Adipose tissue (tissue), 3 donors: ENCODE data around the gene VPS13D. TPM values are rescaled to one million over a fixed set of nuclear protein-coding genes. Genes with fewer than 3 reads are reported as not detected.

Experiments used
- H3K27ac ChIP-seq: one replicate; pipeline ENCODE4 v1.5.1; 2013; ENCODE audit warnings: low read depth, low read length
- WGBS, 3 donors: extraction: QIAGEN DNeasy Blood & Tissue Kit; methylation state at CpG; one replicate each; pipeline ENCODE4 v1.1.7; 2013; 5-methylcytosine and 5-hydroxymethylcytosine counted together
- polyA plus RNA-seq, 3 donors: library from polyadenylated mRNA; stranded (reverse); fragments of 200-250 nt; gene quantifications; one replicate each; pipeline ENCODE4 v1.2.3, GENCODE V29; 2013
- donor health status: healthy with polysubstance abuse.
- donor health status: Bipolar disorder and iron deficiency.
- donor health status: healthy.

Gene VPS13D
- polyA plus RNA-seq, 3 donors: 10.6 to 40.7 (median 23.4) TPM

GRCh38 chr1:12479311-12479710, 249.5 kb downstream of the VPS13D start:
- 86 to 96% (median 90%) methylated on average over 6 of the region's 6 CpGs for WGBS, 3 donors
- no peak overlapping the region for H3K27ac ChIP-seq

GRCh38 chr1:12480041-12480440, 250.2 kb downstream of the VPS13D start:
- no peak overlapping the region for H3K27ac ChIP-seq
- 95 to 98% (median 95%) methylated on average over 3 of the region's 3 CpGs for WGBS, 3 donors

- 63 to 68% (median 65%) methylated on average over 5 of the region's 5 CpGs for WGBS, 3 donors
- H3K27ac ChIP-seq: no peak overlapping the region
Measured at GRCh38 chr1:12480748-12481362, 251.0 kb downstream of the VPS13D start.

- WGBS, 3 donors: 92 to 96% (median 95%) methylated on average over 6 of the region's 6 CpGs
- H3K27ac ChIP-seq: no peak overlapping the region
Measured at GRCh38 chr1:12481928-12482327, 252.1 kb downstream of the VPS13D start.

- WGBS, 3 donors: 70 to 94% (median 77%) methylated on average over 3 of the region's 3 CpGs
- H3K27ac ChIP-seq: no peak overlapping the region
Measured at GRCh38 chr1:12482988-12483387, 253.2 kb downstream of the VPS13D start.

GRCh38 chr1:12485231-12486058, 255.6 kb downstream of the VPS13D start:
- 51 to 83% (median 67%) methylated on average over 12 of the region's 12 CpGs for WGBS, 3 donors
- H3K27ac ChIP-seq: no peak overlapping the region

GRCh38 chr1:12486059-12486341, 256.2 kb downstream of the VPS13D start:
- H3K27ac ChIP-seq: no peak overlapping the region
- WGBS, 3 donors: 71 to 83% (median 80%) methylated on average over 2 of the region's 2 CpGs

GRCh38 chr1:12486401-12487005, 256.7 kb downstream of the VPS13D start:
- 56 to 70% (median 66%) methylated on average over 18 of the region's 18 CpGs for WGBS, 3 donors
- H3K27ac ChIP-seq: no peak overlapping the region

- 96 to 100% (median 98%) methylated on average over 7 of the region's 7 CpGs for WGBS, 3 donors
- no peak overlapping the region for H3K27ac ChIP-seq
Measured at GRCh38 chr1:12487520-12487919, 257.7 kb downstream of the VPS13D start.

GRCh38 chr1:12488666-12489354, 259.0 kb downstream of the VPS13D start:
- WGBS, 3 donors: 89 to 99% (median 96%) methylated on average over 4 of the region's 4 CpGs

GRCh38 chr1:12490532-12491142, 260.8 kb downstream of the VPS13D start:
- 81 to 96% (median 95%) methylated on average over 11 of the region's 11 CpGs for WGBS, 3 donors
- H3K27ac ChIP-seq: no peak overlapping the region

More at GRCh38 chr1:12488666-12489354, 259.0 kb downstream of the VPS13D start:
- no peak overlapping the region for H3K27ac ChIP-seq

GRCh38 chr1:12491656-12492055, 261.8 kb downstream of the VPS13D start:
- H3K27ac ChIP-seq: no peak overlapping the region
- WGBS, 3 donors: 65 to 97% (median 93%) methylated on average over 5 of the region's 5 CpGs

GRCh38 chr1:12495725-12496124, 265.9 kb downstream of the VPS13D start:
- no peak overlapping the region for H3K27ac ChIP-seq
- 59 to 89% (median 87%) methylated on average over 11 of the region's 11 CpGs for WGBS, 3 donors

- WGBS, 3 donors: 41 to 77% (median 65%) methylated on average over 9 of the region's 9 CpGs
- no peak overlapping the region for H3K27ac ChIP-seq
Measured at GRCh38 chr1:12496154-12496961, 266.5 kb downstream of the VPS13D start.

- WGBS, 3 donors: 58 to 81% (median 68%) methylated on average over 13 of the region's 13 CpGs
- H3K27ac ChIP-seq: no peak overlapping the region
Measured at GRCh38 chr1:12499539-12500240, 269.9 kb downstream of the VPS13D start.

- WGBS, 3 donors: 77 to 90% (median 87%) methylated on average over 9 of the region's 9 CpGs
- H3K27ac ChIP-seq: no peak overlapping the region
Measured at GRCh38 chr1:12501661-12502060, 271.8 kb downstream of the VPS13D start.

- 90 to 93% (median 90%) methylated on average over 11 of the region's 11 CpGs for WGBS, 3 donors
- no peak overlapping the region for H3K27ac ChIP-seq
Measured at GRCh38 chr1:12502336-12503109, 272.7 kb downstream of the VPS13D start.
